ENCODE data around the gene KHK. TPM values are rescaled to one million over a fixed set of nuclear protein-coding genes. Genes with fewer than 3 reads are reported as not detected.

KHK gene
- polyA plus RNA-seq, 1 of the 3 experiments (the other 2 are of a cell fraction), result 10.3 TPM

DNA sequence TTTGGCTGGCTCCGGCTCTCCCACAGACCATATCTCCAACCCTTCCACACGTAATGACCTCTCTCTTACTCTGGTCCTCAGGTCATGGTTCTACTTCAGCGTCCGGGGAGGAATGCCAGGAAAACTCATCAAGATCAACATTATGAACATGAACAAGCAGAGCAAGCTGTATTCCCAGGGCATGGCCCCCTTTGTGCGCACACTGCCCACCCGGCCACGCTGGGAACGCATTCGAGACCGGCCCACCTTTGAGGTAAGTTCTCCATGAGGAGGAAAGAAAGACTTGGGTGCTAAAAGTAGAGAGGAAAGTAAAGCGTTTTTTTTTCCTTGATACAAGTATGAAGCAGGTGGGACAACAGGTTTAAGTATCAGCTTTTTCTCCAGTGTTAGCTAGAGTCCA, 33.3 kb upstream of the KHK start:
- Histone ChIP-seq H3K27ac (ENCODE audit: low read depth in 2 of 2, low read length in 1 of 2) (no peak overlapping the region), H3K9ac (no peak overlapping the region), H3K27me3 (ENCODE audit: insufficient read depth) (no peaks in the 10 kb centered on the region), H4K20me1 (ENCODE audit: insufficient read depth) (no peaks in the 10 kb centered on the region), H3K36me3 (replicated peaks in 1 of 2; ENCODE audit: control insufficient read depth in 1 of 2, insufficient read depth in 2 of 2, low read length in 1 of 2) (peaks cover 13 to 46% of the 10 kb centered on the region in 2 experiments), H3F3A (replicated peaks; ENCODE audit: insufficient read depth) (peaks cover 32% of the 10 kb centered on the region), H3K4me2 (no peak overlapping the region), H3K9me3 (no peaks in the 10 kb centered on the region), H3K9me2 (no peaks in the 10 kb centered on the region), H3K79me2 (ENCODE audit: insufficient read depth) (no peaks in the 10 kb centered on the region), H3K4me1 (ENCODE audit: control insufficient read depth in 1 of 2, insufficient read depth in 2 of 2, low read depth in 1 of 2, low read length in 1 of 2) (peaks cover 10 to 15% of the 10 kb centered on the region in 2 experiments; a peak in 2 of 4 replicates), H3K4me3 (ENCODE audit: low read depth in 2 of 2, low read length in 1 of 2) (no peak overlapping the region), H2AFZ (ENCODE audit: low read depth) (no peak overlapping the region)
- no peak for DNase-seq
- CTCF ChIA-PET, result interaction anchor here (1.3 to 13.5 kb wide), 6 partner anchors 7 to 250 kb away, joined by 5 to 216 read pairs (median 36); partner anchors contain the start of genes EMILIN1, KHK and OST4
- WGBS (ENCODE audit: low lambda C conversion rate), result 87% methylated on average over 11 of the region's 11 CpGs
- TF ChIP-seq, protein P1, sequence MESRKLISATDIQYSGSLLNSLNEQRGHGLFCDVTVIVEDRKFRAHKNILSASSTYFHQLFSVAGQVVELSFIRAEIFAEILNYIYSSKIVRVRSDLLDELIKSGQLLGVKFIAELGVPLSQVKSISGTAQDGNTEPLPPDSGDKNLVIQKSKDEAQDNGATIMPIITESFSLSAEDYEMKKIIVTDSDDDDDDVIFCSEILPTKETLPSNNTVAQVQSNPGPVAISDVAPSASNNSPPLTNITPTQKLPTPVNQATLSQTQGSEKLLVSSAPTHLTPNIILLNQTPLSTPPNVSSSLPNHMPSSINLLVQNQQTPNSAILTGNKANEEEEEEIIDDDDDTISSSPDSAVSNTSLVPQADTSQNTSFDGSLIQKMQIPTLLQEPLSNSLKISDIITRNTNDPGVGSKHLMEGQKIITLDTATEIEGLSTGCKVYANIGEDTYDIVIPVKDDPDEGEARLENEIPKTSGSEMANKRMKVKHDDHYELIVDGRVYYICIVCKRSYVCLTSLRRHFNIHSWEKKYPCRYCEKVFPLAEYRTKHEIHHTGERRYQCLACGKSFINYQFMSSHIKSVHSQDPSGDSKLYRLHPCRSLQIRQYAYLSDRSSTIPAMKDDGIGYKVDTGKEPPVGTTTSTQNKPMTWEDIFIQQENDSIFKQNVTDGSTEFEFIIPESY (IDR thresholded peaks at IDR 0.05; ENCODE audit: borderline replicate concordance, low read depth), result no peak
- TF ChIP-seq, protein P2, sequence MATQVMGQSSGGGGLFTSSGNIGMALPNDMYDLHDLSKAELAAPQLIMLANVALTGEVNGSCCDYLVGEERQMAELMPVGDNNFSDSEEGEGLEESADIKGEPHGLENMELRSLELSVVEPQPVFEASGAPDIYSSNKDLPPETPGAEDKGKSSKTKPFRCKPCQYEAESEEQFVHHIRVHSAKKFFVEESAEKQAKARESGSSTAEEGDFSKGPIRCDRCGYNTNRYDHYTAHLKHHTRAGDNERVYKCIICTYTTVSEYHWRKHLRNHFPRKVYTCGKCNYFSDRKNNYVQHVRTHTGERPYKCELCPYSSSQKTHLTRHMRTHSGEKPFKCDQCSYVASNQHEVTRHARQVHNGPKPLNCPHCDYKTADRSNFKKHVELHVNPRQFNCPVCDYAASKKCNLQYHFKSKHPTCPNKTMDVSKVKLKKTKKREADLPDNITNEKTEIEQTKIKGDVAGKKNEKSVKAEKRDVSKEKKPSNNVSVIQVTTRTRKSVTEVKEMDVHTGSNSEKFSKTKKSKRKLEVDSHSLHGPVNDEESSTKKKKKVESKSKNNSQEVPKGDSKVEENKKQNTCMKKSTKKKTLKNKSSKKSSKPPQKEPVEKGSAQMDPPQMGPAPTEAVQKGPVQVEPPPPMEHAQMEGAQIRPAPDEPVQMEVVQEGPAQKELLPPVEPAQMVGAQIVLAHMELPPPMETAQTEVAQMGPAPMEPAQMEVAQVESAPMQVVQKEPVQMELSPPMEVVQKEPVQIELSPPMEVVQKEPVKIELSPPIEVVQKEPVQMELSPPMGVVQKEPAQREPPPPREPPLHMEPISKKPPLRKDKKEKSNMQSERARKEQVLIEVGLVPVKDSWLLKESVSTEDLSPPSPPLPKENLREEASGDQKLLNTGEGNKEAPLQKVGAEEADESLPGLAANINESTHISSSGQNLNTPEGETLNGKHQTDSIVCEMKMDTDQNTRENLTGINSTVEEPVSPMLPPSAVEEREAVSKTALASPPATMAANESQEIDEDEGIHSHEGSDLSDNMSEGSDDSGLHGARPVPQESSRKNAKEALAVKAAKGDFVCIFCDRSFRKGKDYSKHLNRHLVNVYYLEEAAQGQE (IDR thresholded peaks at IDR 0.05; ENCODE audit: low read depth, low read length), result no peak
- TF ChIP-seq YY1 (IDR thresholded peaks at IDR 0.05; ENCODE audit: low read depth) (no peak), POLR2AphosphoS5 (IDR thresholded peaks at IDR 0.05; ENCODE audit: low read depth, low read length) (no peak)
- POLR2A ChIA-PET, result interaction anchor here (3.3 to 4.8 kb wide), 3 partner anchors 7 to 20 kb away, joined by 12 to 80 read pairs (median 26); partner anchors contain the start of gene OST4

DNA sequence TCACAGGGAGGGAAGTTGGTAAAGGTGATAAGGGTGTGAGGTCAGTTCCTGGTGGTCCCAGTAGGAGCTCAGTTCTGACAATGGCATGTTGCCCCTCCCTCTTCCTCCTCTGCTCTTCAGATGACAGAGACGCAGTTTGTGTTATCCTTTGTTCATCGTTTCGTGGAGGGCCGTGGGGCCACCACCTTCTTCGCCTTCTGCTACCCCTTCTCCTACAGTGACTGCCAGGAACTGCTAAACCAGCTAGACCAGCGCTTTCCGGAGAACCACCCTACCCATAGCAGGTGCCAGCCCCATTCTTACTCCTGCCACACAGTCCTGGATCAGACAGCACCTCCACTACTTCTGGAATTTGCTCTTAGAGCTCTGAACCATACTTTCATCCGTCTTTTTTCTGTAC, 32.8 kb upstream of the KHK start:
- 89% methylated on average over 8 of the region's 8 CpGs for WGBS (ENCODE audit: low lambda C conversion rate)
- ChIA-PET CTCF (interaction anchor here (1.3 to 13.5 kb wide), 6 partner anchors 7 to 249 kb away, joined by 5 to 216 read pairs (median 36); partner anchors contain the start of genes EMILIN1, KHK and OST4), POLR2A (interaction anchor here (0.7 to 4.8 kb wide), 4 partner anchors 9 to 19 kb away, joined by 3 to 80 read pairs (median 14); partner anchors contain the start of gene OST4)
- Histone ChIP-seq H2AFZ (ENCODE audit: low read depth) (no peak overlapping the region), H3K27me3 (ENCODE audit: insufficient read depth) (no peaks in the 10 kb centered on the region), H3F3A (replicated peaks; ENCODE audit: insufficient read depth) (peaks cover 32% of the 10 kb centered on the region), H3K27ac (ENCODE audit: low read depth in 2 of 2, low read length in 1 of 2) (no peak overlapping the region), H3K9me2 (no peaks in the 10 kb centered on the region), H3K9ac (no peak overlapping the region), H3K36me3 (replicated peaks in 1 of 2; ENCODE audit: control insufficient read depth in 1 of 2, insufficient read depth in 2 of 2, low read length in 1 of 2) (peaks cover 13 to 50% of the 10 kb centered on the region in 2 experiments), H3K9me3 (no peaks in the 10 kb centered on the region), H3K4me1 (ENCODE audit: control insufficient read depth in 1 of 2, insufficient read depth in 2 of 2, low read depth in 1 of 2, low read length in 1 of 2) (peaks cover 10 to 15% of the 10 kb centered on the region in 2 experiments; a peak in 2 of 4 replicates), H4K20me1 (ENCODE audit: insufficient read depth) (no peaks in the 10 kb centered on the region), H3K4me2 (no peak overlapping the region), H3K79me2 (ENCODE audit: insufficient read depth) (no peaks in the 10 kb centered on the region), H3K4me3 (ENCODE audit: low read depth in 2 of 2, low read length in 1 of 2) (no peak overlapping the region)
- DNase-seq, result no peak
- TF ChIP-seq YY1 (IDR thresholded peaks at IDR 0.05; ENCODE audit: low read depth) (no peak), CHD2 (IDR thresholded peaks at IDR 0.05; ENCODE audit: low read length, partially characterized antibody) (no peak), JUND (IDR thresholded peaks at IDR 0.05) (no peak), EP300 (IDR thresholded peaks at IDR 0.05; ENCODE audit: borderline replicate concordance in 1 of 2, low read depth in 1 of 2, low read length in 1 of 2) (no peak), MXI1 (IDR thresholded peaks at IDR 0.05; ENCODE audit: low read depth, low read length) (no peak), GABPA (IDR thresholded peaks at IDR 0.05; ENCODE audit: low read depth) (no peak), TCF12 (IDR thresholded peaks at IDR 0.05) (no peak)
- TF ChIP-seq, protein P1 (IDR thresholded peaks at IDR 0.05; ENCODE audit: borderline replicate concordance, low read depth), result no peak

Measured in SK-N-SH (cell line).